ENCODE measurements around the gene ARHGAP27. TPM values are rescaled to one million over a fixed set of nuclear protein-coding genes. Genes with fewer than 3 reads are reported as not detected.

Gene ARHGAP27
- total and polyA plus RNA-seq, 2 donors (not counting 1 experiment from before 2014, with no cell fraction given) = 0.57 to 3.3 TPM

Other genes starting within 250 kb of the ARHGAP27 start
- 2.8 and 3.1 TPM in 2 replicates for gene FMNL1, start 211.0 kb downstream of the ARHGAP27 start, total RNA-seq
- gene FMNL1, start 211.0 kb downstream of the ARHGAP27 start, polyA plus RNA-seq = 1.1 and 1.9 TPM in 2 replicates
- gene SPATA32, start 170.8 kb downstream of the ARHGAP27 start, total RNA-seq = not detected in 2 replicates
- not detected in 2 replicates for gene SPATA32, start 170.8 kb downstream of the ARHGAP27 start, polyA plus RNA-seq
- 3.6 TPM in 2 replicates for gene MAP3K14, start 115.8 kb downstream of the ARHGAP27 start, total RNA-seq
- gene MAP3K14, start 115.8 kb downstream of the ARHGAP27 start, polyA plus RNA-seq = 3.9 and 5.2 TPM in 2 replicates
- gene PLEKHM1, start 57.9 kb upstream of the ARHGAP27 start, total RNA-seq = 20.5 and 27.9 TPM in 2 replicates
- 15.8 and 21.6 TPM in 2 replicates for gene PLEKHM1, start 57.9 kb upstream of the ARHGAP27 start, polyA plus RNA-seq